ENCODE data around the gene F2R.
"Not testable (repeated sequence)": the region's sequence is repeated elsewhere in the genome, so short reads cannot be mapped to it uniquely, and the experiment has no call there.

The F2R gene

DNA sequence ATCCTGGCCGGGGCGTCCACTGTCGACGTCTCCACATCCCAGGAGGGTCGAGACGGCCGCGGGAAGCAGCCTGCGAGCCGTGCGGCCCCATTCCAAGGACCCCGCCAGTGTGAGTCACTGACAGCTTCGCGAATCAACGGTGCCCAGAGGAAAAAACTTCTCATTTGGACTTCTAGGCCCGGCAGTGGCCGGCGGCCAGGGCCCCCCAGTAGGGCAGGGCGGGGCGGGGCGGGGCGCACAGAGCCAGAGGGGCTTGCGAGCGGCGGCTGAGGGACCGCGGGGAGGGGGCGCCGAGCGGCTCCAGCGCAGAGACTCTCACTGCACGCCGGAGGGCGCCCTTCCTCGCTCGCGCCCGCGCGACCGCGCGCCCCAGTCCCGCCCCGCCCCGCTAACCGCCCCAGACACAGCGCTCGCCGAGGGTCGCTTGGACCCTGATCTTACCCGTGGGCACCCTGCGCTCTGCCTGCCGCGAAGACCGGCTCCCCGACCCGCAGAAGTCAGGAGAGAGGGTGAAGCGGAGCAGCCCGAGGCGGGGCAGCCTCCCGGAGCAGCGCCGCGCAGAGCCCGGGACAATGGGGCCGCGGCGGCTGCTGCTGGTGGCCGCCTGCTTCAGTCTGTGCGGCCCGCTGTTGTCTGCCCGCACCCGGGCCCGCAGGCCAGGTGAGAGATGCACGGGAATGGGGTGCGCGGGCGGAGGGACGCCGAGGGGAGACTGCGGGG, at the start of gene F2R:
TSS of gene F2R (plus strand) at position 391 of the 720 bp plus-strand sequence. CDS start at position 573, 182 bp downstream.
- no peak for DNase-seq

DNA sequence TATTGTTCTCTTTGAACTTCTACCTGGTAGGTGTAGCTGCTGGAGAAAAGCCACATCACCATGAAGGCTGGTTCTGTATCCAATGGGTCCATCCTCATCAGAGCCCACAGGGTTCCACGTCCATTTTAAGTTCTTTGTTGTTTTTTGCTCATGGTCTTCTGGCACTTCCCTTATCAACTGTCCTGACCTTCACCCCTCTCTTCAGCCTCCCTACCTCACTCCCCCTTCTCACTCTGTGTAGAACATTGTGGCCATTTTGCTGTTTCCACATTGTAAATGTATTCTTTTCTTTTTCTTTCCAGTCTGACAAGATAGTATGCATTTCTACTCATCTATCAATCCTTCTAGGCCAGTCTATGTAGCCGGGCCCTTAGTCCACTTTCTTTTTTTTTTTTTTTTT, 48.4 kb upstream of the F2R start:
- no peak for DNase-seq

DNA sequence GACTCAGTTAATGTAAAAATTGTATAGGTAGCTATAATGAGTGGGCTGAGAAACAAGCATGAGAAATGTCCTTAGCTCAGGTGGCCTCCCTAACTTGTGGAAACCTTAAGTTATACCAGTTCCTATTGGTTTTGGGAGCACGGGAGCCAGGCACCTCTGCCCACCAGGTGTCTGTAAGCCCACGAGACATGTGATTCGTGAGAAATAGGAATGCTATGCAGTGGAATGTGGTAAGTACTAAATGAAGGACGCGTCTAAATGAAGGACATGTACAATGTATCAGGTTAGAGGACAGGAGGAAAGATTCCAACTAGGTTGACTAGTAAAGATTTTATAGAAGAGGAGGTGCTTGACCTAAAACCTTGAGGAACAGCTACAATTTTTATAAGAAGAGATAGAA, 46.7 kb upstream of the F2R start:
- DNase-seq = no peak

DNA sequence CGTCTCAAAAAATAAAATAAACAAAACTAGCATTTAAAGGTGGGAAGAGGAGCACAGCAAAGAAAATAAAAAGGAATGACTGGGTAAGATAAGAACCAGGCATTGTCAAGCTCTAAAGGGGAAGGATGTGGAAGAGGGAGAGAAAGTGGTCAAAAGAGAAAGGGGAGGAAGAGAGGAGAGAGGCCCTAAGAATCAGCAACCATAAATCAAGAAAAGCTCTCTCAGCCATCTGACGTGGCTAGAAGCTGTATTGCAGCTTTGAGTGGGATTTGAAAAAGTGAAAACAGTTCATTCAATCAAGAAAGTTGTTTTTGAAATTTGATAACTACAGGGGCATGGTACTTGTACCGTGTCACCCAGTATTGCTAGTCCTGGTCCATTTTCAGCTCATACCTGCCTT, 45.4 kb upstream of the F2R start:
- DNase-seq = no peak

DNA sequence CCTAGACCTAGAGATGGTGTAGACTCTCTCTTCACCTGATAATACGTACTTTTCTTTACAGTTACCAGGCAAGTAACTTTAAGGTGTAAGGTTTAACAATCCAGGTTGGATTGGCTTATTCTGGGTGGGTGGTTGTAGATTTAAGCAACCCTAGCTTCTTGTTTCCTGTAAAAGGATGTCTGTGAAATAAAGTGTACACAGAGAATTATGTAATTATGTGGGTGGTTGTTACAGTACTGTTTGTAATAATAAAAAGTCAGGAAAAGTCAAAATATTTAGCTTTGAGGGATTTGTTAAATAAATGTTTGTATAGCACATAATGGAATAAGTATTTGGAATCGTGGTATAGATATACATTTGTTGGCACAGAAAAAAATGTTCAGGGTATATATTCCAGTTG, 43.7 kb upstream of the F2R start:
- DNase-seq = no peak

DNA sequence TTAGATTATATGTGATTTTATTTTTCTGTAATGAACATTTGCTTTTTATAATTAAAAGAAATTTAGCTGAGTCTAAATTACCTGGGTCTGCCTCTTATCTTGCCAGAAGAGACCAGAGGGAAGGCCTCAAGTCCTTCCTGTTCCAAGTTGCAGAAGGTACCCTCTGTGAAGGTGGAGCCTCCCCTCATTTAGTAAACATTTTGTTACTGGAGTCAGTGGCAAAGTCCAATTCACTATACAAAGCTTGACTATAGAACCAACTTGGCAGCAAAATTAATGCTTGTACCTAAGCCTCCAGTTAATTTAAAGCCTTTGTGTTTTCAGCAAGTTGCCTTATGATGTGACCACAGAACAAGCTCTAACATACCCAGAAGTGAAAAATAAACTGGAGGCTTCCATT, 42.8 kb upstream of the F2R start:
- no peak for DNase-seq

DNA sequence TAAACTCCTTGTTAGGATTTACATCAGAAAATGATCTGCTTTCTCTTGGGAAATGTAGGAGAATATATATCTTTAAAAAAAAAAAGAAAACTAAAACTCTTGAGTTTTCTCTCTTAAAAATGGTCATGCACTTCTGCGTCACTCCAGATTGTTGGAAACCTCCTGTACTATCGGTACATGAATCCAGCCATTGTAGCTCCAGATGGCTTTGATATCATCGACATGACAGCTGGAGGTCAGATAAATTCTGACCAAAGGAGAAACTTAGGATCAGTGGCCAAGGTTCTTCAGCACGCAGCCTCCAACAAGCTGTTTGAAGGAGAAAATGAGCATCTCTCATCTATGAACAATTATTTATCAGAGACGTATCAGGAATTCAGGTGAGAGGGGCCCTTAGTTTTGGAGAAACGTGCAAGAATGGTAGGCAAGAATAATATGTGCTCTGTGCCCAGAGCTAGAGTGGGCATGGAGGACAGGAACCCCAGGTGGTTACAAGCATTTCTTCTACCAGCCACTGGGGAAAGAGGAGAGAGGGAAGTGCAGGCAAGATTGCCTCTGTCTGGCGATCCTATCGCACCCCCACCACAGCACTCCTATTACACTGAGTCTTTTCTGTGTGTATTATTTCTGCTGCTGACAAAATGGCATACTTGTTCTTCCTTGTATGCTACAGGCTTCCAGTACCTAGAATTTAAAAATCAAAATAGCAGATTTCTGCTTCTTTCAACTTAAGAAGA, 41.4 kb upstream of the F2R start:
- no peak for DNase-seq

DNA sequence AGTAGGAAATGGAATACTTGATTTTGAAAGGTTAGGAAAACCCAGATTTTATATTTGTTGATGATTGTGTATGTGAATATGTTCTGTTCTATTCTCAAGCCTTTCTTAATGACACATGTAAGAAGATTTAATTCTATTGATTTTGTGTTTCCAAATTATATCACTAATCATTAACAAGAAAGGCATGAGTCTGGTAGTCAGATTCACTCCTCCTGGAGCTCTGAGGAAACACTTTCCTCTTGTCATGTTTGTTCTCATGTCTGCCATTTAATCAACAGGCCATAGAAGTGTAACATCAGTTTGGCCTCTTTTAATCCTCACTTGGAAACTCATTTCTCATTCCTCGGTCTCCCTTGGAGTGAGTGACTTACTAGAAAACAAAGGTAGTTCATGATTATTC, 40.6 kb upstream of the F2R start:
- no peak for DNase-seq

DNA sequence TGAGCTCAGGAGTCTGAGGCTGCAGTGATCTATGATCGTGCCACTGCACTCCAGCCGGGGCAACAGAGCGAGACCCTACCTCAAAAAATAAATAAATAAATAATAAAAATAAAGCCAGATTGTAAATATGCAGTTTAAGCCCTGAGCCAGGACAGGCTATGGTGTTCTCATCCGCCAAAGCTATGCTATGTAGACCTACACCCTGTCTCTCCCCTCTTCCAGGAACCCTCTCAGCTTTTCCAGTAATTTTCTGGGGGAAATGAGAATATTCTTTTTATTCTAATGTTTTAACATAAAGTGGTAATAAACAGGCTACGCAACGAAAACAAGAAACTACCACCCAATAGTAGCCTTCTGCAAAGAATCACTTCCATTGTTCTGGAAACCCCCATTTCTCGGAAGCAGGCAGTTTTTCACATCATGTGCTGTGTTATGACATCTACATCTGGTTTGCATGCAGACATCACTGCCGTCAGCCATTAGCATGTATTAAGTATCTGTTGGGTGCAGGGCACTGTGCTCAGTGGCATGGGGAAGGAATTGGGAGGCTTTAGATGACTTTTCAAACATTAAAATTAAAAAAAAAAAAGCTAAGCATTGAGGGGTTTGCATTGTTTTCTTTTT, 38.0 kb upstream of the F2R start:
- no peak for DNase-seq

DNA sequence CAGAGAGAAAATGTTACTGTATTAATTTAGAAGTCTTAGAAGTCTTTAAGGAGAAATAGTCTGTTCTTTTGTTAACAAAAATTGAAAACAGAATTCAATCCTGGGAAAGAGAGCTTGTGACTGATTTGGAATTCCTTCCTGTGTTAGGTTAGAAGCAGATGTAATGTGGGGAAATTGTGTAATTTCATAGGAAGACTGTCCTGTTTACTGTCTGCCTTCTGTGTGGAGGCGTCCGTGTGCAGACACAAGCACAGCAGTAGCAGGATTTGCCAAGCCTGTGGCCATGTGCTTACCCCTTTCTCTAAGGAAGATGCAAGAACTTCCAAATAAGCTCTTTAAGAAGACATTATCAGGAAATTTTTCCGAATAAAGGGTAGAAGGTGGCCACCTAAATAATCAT, 36.7 kb upstream of the F2R start:
- no peak for DNase-seq

DNA sequence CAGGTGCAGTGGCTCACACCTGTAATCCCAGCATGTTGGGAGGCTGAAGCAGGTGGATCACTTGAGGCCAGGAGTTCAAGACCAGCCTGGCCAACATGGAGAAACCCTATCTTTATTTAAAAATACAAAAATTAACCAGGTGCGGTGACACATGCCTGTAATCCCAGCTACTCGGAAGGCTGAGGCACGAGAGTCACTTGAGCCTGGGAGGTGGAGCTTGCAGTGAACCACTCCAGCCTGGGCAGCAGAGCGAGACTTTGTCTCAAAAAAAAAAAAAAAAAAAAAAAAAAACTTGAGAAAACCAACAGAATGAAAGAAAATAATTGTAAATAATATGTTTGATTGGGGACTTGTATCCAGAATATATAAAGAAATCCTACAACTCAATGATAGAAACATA, 35.1 kb upstream of the F2R start:
- DNase-seq = not testable (repeated sequence)

DNA sequence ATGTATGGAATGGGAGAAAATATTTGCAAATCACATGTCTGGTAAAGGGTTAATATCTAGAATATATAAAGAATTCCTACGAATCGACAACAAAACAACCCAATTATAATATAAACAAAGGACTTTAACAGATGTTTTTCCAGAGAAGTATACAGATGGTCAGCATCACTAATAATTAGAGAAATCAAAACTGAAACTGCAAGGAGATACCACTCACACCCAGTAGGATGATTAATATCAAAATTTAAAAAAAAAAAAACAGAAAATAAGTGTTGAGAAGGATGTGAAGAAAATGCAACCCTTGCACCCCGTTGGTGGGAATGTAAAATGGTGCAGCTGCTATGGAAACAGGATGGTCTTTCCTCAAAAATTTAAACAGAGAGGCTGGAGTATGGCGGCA, 34.6 kb upstream of the F2R start:
- no peak for DNase-seq

DNA sequence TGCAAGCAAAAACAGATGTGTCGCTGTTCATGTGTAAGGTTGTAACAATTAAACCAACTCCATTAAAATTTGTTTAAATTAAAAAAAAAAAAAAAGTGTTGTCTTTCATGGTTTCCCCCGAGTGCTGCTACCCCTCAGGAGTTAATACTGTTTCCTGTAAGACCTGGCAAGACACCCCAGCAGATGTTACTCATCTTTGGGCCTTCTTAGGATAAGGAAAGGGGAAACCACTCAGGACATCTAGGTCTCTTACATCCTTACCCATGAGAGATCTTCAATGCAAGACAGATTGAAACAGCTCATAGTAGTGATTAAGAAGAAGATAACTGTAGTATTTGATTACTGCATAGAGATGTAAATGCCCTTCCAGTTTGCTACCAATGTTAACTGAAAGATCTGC, 33.5 kb upstream of the F2R start:
- DNase-seq = no peak

DNA sequence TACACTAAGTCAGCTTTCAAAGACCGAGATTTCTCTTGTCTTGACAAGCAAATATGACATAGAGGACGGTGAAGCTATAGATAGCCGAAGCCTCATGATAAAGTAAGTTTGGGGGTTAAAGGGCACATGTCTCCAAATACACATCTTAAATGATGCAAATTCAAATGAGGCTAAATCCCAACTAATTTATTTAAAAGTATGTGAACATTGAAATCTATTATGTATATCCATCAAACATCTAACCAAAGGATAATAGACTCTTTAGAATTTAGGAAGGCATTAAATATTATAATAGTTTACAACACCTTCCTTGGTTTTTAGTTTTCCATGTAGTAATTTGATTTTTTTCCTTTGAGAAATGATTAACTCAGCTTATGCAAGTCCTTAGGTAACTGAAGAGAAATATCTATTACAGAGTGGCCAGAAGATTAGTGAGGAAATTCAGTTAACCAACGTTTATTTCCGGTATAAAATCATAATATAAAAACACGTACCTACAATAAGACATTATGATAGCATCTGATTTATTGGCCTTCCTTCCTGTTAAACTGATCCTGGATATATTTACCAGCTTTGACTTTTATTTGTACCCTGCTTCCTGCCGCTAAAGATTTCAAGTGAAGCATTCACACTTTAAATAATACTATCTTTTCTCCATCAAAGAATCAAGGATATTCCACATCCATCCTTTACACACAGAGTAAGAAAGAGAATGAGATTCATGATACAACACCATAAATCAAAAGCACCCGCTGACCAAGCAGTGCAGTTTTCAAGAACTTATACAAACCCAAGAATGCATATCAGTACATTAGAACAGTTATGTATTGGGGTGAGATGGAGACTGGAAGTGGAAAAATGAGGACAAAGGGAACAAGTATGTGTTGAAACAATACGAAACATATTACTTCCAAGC, 31.9 kb upstream of the F2R start:
- no peak for DNase-seq

DNA sequence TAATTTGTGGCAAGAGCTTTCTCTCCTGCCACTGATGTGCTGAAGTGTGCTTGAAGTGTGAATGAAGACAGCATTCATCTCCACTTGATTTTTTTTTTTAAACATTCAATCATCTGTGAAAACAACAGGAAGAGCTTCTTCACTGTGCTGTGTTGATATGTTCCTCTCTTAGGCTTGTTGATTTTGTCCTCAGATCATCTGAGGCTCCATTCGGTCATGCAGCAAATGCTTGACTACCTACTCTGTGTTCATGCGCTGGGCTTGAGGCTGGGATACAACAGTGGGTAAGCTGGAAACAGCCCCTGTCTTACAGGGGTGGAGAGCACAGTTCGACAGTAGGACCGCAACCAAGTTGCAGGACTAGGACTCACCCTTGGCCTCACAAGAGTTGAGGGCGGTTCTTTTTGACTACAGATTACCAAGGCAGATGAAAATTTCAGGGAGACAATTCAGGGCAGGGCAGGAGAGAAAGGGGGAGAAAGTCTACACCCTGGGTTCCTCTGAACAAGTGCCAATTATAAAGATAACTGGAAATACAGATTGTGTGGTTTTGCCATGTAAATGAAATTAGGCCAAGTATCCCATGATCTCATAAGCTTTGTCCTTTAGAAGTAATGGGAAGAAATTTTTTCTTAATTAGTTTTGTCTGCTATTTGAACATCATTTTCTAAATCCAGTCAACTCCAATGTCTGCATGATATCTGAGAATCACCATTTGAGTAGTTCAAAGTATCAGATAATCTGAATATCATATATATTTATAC, 31.0 kb upstream of the F2R start:
- DNase-seq = peak in 1 of 2 experiments; percentile 26

DNA sequence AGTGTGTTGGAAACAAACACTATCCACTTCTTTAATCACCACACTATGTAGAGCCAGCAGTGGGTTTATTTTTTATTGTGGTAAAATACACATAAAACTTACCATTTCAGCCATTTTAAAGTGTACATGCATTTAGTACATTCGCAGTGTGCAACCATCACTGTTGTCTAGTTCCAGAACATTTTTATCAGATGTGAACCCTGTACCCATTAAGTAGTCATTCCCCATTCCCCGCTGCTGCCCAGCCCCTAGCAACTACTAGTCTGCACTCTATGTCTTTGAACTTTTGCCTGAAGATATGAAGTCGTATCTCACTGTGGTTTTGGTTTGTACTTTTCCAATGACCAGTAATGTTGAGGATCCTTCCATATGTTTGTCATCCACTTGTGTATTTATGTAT, 30.2 kb upstream of the F2R start:
- DNase-seq = no peak

DNA sequence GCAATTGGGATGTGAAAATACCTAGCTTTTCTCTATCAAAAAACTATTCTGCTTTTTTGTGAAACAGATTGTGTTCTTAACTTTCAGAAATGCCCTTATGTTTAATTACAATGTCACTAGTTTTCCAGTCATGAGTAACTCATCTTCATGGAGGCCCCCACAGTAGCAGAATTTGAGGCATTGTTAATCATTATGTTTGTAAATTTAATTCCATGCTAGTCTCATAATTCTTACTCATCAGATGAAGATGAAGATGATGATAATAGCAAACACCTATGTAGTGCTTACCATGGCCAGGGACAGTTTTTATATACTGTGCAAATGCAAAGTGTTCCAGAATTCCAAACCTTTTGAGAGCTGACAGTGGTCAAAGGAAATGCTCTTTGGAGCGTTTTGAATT, 27.7 kb upstream of the F2R start:
- DNase-seq = no peak

DNA sequence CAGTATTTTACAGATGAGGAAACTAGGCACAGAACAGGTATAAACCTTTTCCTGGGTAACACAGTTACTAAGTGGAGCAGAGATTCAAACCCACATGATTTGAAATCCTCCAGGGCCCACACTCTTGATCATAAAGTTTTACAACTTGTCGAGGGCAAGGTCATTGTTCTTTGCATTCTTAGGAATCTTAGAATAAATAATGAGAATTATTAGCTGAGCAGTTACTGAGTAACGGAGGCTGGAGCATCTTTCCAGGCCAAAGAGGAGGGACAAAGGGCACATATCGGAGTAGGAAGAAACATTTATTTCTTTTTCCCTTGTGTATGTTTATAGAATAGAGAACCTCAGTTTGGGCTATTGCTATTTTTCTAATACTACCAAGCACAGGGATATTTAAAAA, 27.1 kb upstream of the F2R start:
- no peak for DNase-seq

DNA sequence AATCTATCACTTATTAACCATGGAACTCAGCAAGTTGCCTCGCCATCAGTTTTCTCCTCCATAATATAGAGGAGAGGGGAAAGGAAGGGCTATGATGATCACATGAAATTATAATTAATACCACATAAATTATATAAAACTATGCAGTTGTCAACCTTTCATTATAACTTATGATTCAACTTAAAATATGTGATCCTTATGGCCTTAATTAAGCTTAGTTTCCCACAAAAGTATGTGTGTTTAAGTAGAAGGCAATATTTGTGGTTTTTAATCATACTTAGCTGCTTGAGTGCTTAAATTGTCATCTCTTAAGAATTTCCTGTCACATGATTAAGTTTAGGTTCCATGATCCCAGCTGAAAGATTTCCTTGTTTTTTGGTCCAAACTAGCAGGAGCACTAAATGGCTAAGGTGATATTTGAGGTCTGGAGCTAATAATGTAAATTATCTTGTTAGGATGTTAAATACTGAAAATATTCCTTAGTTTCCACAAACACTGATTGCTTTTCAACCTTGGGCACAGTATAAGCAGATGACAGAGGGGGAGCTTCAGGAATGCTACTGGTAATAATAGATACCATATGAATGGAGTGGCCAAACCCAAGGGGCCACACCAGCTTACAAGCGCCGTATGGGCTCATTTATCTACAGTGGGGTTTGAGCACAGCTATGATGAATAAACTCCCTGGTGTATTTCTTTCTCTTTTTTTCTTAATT, 26.4 kb upstream of the F2R start:
- no peak for DNase-seq

DNA sequence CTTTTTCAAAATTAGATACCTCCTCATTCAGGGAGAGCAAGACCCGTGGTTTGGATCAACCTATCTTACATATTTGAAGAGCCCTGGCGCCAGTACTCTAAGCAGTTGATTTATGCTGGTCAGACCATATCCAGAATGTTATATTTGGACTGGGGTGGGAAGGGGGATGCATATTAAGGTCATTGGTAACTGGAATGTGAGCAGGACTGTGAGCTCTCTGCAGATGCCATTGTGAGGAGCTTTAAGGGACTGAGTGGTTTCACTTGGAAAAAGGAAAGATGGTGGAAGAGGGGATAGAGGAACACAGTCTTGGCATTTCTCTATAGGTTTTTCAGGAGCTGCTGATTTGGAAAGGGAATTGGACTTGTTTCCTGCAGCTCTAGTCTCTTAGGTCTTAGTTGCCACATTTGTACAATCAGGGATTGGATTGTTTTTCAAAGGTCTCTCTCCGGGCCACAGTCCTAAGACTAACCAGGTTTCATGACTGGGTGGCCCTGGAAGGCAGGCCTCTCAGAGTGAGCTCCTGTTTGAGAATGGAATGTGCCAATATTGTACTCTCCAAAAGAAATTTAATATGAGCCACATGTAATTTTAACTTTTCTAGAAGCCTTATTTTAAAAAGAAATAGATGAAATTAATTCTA, 25.8 kb upstream of the F2R start:
- no peak for DNase-seq

All from NCI-H187 (cell line).